PC-9 (cell line): ENCODE data around the gene CHST11. TPM values are rescaled to one million over a fixed set of nuclear protein-coding genes. Genes with fewer than 3 reads are reported as not detected.

ENCODE experiments used
- BruUV-seq: library from RNA; stranded (reverse); fragments of 400-500 nt; replicated peaks from 2 replicates; lab custom pipeline; 2021; lab: Mats Ljungman, UMichigan
- CTCF ChIA-PET: fragments of 300-600 bp; sonication (Branson Sonifier 250); formaldehyde crosslinking; loops from one replicate; lab custom pipeline; 2022; ENCODE audit warnings: antibody characterized with exemption; lab: Charles Lee
- POLR2A ChIA-PET: fragments of 300-600 bp; sonication (Branson Sonifier 250); formaldehyde crosslinking; loops from one replicate; lab custom pipeline; 2022; ENCODE audit warnings: antibody characterized with exemption; ENCODE audit not compliant: unreplicated experiment; lab: Charles Lee
- DNase-seq, 2 experiments: peaks; one replicate each; pipeline versions ENCODE4 v3.0.0 to v3.0.0-alpha.2; 2015 to 2022; ENCODE audit warnings: mixed read lengths in 1 of 2
- H2AFZ ChIP-seq: fragments of 200-600 bp; sonication (generic); 2 replicates; pipeline ENCODE4 v1.8.1; 2017; ENCODE audit warnings: antibody characterized with exemption
- H3F3A ChIP-seq: fragments of 200-600 bp; sonication (generic); 2 replicates; pipeline ENCODE4 v1.8.1; 2017; ENCODE audit warnings: antibody characterized with exemption, mild to moderate bottlenecking, low read depth; ENCODE audit not compliant: insufficient read depth
- H3K27ac ChIP-seq: fragments of 200-600 bp; sonication (generic); 2 replicates; pipeline ENCODE4 v1.6.1; 2016; ENCODE audit warnings: mixed run types
- H3K27me3 ChIP-seq: fragments of 200-600 bp; sonication (generic); 2 replicates; pipeline ENCODE4 v1.6.1; 2016; ENCODE audit warnings: low read depth, mixed run types; ENCODE audit not compliant: insufficient read depth
- H3K36me3 ChIP-seq: fragments of 200-600 bp; sonication (generic); 2 replicates; pipeline ENCODE4 v1.6.1; 2016; ENCODE audit warnings: low read depth, mixed run types
- H3K4me1 ChIP-seq: fragments of 200-600 bp; sonication (generic); replicated peaks from 2 replicates; pipeline ENCODE4 v1.6.1; 2016; ENCODE audit warnings: mixed run types; ENCODE audit not compliant: insufficient read depth
- H3K4me2 ChIP-seq: fragments of 200-600 bp; sonication (generic); 2 replicates; pipeline ENCODE4 v1.6.1; 2017; ENCODE audit warnings: mixed run types
- H3K4me3 ChIP-seq: fragments of 200-600 bp; sonication (generic); 2 replicates; pipeline ENCODE4 v1.6.1; 2016; ENCODE audit warnings: mixed run types
- H3K79me2 ChIP-seq: fragments of 200-600 bp; sonication (generic); 2 replicates; pipeline ENCODE4 v1.6.1; 2017; ENCODE audit warnings: low read depth, mixed run types
- H3K9me2 ChIP-seq: fragments of 200-600 bp; sonication (generic); 2 replicates; pipeline ENCODE4 v1.8.1; 2017; ENCODE audit warnings: mild to moderate bottlenecking; ENCODE audit not compliant: insufficient read depth
- H3K9me3 ChIP-seq: fragments of 200-600 bp; sonication (generic); 2 replicates; pipeline ENCODE4 v1.8.1; 2016; ENCODE audit warnings: low read depth; ENCODE audit not compliant: insufficient read depth
- H4K20me1 ChIP-seq: fragments of 200-600 bp; sonication (generic); 2 replicates; pipeline ENCODE4 v1.8.1; 2017; ENCODE audit not compliant: insufficient read depth
- EZH2 ChIP-seq: fragments of 200-600 bp; sonication (generic); IDR thresholded peaks from 2 replicates; pipeline ENCODE4 v1.8.0; 2017; ENCODE audit warnings: antibody characterized with exemption, low read depth
- intact Hi-C: fragments of 100-400 bp; cut with micrococcal nuclease; formaldehyde crosslinking; loops from one replicate; pipeline ENCODE4 v1.10.0; 2022; ENCODE audit not compliant: unreplicated experiment
- total RNA-seq: library from RNA; stranded (reverse); gene quantifications from 2 replicates; pipeline ENCODE4 v1.2.3, GENCODE V29; 2021
- TF ChIP-seq, protein P1 (sequence below): fragments of 200-600 bp; sonication (generic); conservative IDR thresholded peaks from 2 replicates; pipeline ENCODE4 v1.6.1; 2017; ENCODE audit warnings: mixed run types, antibody characterized with exemption, mild to moderate bottlenecking, moderate library complexity

The CHST11 gene
- total RNA-seq, 1 experiment from 2014 or later: 39.9 TPM

DNA sequence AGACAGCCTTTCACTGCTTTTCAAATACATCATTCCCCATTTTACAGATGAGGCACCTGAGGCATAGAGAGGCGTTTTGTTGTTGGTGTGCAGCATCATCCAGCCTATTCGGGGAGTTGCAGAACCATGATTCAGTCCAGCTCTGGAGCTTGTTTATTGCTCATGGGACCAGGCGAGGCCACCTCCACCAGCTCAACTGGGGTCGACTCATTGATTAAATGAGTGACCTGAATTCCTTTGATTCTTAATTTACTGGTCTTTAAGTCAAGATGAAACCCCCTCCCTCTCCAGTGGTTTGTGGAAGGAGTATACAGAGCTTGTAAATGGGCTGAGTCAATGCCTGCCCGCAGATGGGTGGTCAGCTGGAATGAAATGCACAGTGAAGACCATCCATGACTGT, 161.9 kb downstream of the CHST11 start:
- Histone ChIP-seq H3K9me2 (no peaks in the 10 kb centered on the region), H3K4me3 (no peak overlapping the region), H3F3A (peaks cover 36% of the 10 kb centered on the region; the same call in 1 of the 2 replicates), H3K36me3 (peaks cover 3% of the 10 kb centered on the region), H3K27ac (no peak overlapping the region), H2AFZ (no peak overlapping the region), H3K9me3 (no peaks in the 10 kb centered on the region), H4K20me1 (peaks cover 8% of the 10 kb centered on the region; the same call in 1 of the 2 replicates), H3K27me3 (no peaks in the 10 kb centered on the region), H3K4me1 (no peaks in the 10 kb centered on the region), H3K79me2 (peaks cover 78% of the 10 kb centered on the region), H3K4me2 (no peak overlapping the region)
- no TSS peak for BruUV-seq
- TF ChIP-seq, protein P1, sequence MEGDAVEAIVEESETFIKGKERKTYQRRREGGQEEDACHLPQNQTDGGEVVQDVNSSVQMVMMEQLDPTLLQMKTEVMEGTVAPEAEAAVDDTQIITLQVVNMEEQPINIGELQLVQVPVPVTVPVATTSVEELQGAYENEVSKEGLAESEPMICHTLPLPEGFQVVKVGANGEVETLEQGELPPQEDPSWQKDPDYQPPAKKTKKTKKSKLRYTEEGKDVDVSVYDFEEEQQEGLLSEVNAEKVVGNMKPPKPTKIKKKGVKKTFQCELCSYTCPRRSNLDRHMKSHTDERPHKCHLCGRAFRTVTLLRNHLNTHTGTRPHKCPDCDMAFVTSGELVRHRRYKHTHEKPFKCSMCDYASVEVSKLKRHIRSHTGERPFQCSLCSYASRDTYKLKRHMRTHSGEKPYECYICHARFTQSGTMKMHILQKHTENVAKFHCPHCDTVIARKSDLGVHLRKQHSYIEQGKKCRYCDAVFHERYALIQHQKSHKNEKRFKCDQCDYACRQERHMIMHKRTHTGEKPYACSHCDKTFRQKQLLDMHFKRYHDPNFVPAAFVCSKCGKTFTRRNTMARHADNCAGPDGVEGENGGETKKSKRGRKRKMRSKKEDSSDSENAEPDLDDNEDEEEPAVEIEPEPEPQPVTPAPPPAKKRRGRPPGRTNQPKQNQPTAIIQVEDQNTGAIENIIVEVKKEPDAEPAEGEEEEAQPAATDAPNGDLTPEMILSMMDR: no peak
- no peak for TF ChIP-seq EZH2
- DNase-seq: no peak
- ChIA-PET CTCF (no interaction called here), POLR2A (interaction anchor here (0.6 kb wide), 1 partner anchor 15 kb away, joined by 5 read pairs; no protein-coding TSS in a partner anchor)
- intact Hi-C loops: no loop called here

DNA sequence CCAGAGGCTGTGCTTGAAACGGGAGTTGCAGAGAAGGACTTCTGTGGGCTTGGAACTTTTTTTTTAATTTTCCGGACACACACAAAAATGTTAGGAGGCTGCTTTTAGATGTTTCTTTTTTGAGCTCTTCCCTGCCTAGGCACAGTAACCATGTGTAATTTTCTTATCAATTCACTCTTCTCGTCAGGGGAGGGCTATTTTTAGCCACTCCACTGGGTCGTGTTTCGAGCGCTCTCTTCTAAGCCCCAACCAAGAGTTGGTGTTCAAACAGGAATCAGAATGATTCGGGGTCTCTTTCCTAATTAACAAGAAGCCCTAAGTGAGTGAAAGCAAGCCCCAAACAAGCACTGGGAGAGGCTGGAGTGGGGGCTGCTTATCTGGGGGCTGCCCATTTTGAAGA, 162.6 kb downstream of the CHST11 start:
- no peaks in the 10 kb centered on the region for H3K27me3 ChIP-seq
- intact Hi-C loops: no loop called here
- peaks cover 33% of the 10 kb centered on the region; the same call in 1 of the 2 replicates for H3F3A ChIP-seq
- no TSS peak for BruUV-seq
- no peaks in the 10 kb centered on the region for H3K4me1 ChIP-seq
- peaks cover 8% of the 10 kb centered on the region for H4K20me1 ChIP-seq
- H3K4me3 ChIP-seq: no peak overlapping the region
- no peaks in the 10 kb centered on the region for H3K9me3 ChIP-seq
- POLR2A ChIA-PET: no interaction called here
- no peak overlapping the region for H3K27ac ChIP-seq
- H3K79me2 ChIP-seq: peaks cover 83% of the 10 kb centered on the region
- H3K9me2 ChIP-seq: no peaks in the 10 kb centered on the region
- peaks cover 3% of the 10 kb centered on the region for H3K36me3 ChIP-seq
- CTCF ChIA-PET: no interaction called here
- H3K4me2 ChIP-seq: no peak overlapping the region
- DNase-seq: no peak
- TF ChIP-seq, protein P1: no peak
- TF ChIP-seq EZH2: no peak
- H2AFZ ChIP-seq: no peak overlapping the region

DNA sequence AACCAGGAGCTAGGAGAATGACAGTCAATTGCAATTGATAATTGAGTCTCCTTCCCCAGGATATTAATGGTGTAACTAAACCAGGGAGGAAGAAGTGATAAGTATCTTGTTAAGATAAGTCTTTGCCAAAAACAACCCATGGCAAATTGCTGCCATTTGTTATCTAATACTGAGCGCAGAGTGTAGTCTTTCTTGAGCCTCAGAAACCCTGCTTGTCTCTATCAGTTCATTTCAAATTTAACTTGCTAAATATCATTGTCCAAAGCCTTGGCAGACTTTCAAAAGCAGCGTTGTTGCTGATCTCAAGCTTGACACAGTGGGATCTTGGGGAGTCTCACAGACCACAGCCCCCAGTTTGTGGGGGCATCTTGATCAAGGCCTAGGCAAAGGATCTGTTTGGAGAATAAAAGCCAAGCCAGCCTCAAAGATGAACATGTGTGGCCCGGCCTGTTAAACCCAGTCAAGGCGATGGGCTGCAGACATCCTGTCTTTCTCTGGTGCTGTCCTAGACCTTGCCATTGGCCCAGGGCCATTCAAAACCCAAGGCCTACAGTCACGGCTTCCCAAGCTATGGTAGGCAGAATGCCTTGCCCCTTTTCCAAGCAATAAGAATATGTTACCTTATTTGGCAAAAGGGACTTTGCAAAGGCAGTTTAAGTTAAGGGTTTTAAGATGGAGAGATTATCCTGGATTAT, 164.2 kb downstream of the CHST11 start:
- DNase-seq: no peak
- peaks cover 89% of the 10 kb centered on the region for H3K79me2 ChIP-seq
- H3K4me3 ChIP-seq: no peak overlapping the region
- no peaks in the 10 kb centered on the region for H3K9me2 ChIP-seq
- H3K4me1 ChIP-seq: no peaks in the 10 kb centered on the region
- H4K20me1 ChIP-seq: peaks cover 12% of the 10 kb centered on the region
- ChIA-PET POLR2A (no interaction called here), CTCF (no interaction called here)
- no TSS peak for BruUV-seq
- no peak overlapping the region for H3K27ac ChIP-seq
- H3K4me2 ChIP-seq: no peak overlapping the region
- H3F3A ChIP-seq: peaks cover 32% of the 10 kb centered on the region; the same call in 1 of the 2 replicates
- no peak overlapping the region for H2AFZ ChIP-seq
- intact Hi-C loops: no loop called here
- peaks cover 3% of the 10 kb centered on the region for H3K36me3 ChIP-seq
- no peaks in the 10 kb centered on the region for H3K9me3 ChIP-seq
- H3K27me3 ChIP-seq: no peaks in the 10 kb centered on the region
- TF ChIP-seq EZH2: no peak
